Spleen (tissue), 11 donors: Measurements from ENCODE around the gene UQCR10. TPM values are rescaled to one million over a fixed set of nuclear protein-coding genes. Genes with fewer than 3 reads are reported as not detected.

Source experiments
- DNase-seq: peaks from one replicate; pipeline ENCODE4 v3.0.0-alpha.2; 2020
- H3K27ac ChIP-seq, 8 donors: fragments of 200-600 bp; sonication (generic) in 7 of 8; 1 replicate in 4 of 8; 2 replicates in 4 of 8; pipeline versions ENCODE4 v1.5.0 to v1.8.0; 2016 to 2021; ENCODE audit warnings: inconsistent platforms in 4 of 8, mild to moderate bottlenecking in 4 of 8, moderate library complexity in 1 of 8
- H3K27me3 ChIP-seq, 7 donors: fragments of 200-600 bp; sonication (generic) in 6 of 7; replicated peaks in 1 of 7; 1 replicate in 4 of 7; 2 replicates in 3 of 7; pipeline versions ENCODE4 v1.5.0 to v1.8.0; 2016 to 2021; ENCODE audit warnings: inconsistent platforms in 3 of 7, mild to moderate bottlenecking in 1 of 7
- H3K36me3 ChIP-seq, 6 donors: fragments of 200-600 bp; sonication (generic) in 5 of 6; 1 replicate in 4 of 6; 2 replicates in 2 of 6; pipeline versions ENCODE4 v1.5.0 to v1.8.0; 2016 to 2021; ENCODE audit warnings: inconsistent platforms in 2 of 6
- H3K4me1 ChIP-seq, 6 donors: fragments of 200-600 bp; sonication (generic) in 5 of 6; 1 replicate in 3 of 6; 2 replicates in 3 of 6; pipeline versions ENCODE4 v1.5.0 to v1.8.0; 2016 to 2021; ENCODE audit warnings: inconsistent platforms in 3 of 6
- H3K4me3 ChIP-seq, 8 donors: fragments of 200-600 bp; sonication (generic) in 7 of 8; 1 replicate in 4 of 8; 2 replicates in 4 of 8; pipeline versions ENCODE4 v1.5.0 to v1.8.0; 2016 to 2021; ENCODE audit warnings: inconsistent platforms in 4 of 8, mild to moderate bottlenecking in 4 of 8, moderate library complexity in 2 of 8
- H3K9me3 ChIP-seq, 8 donors: fragments of 200-600 bp; sonication (generic) in 7 of 8; 1 replicate in 4 of 8; 2 replicates in 4 of 8; pipeline versions ENCODE4 v1.5.0 to v1.8.0; 2016 to 2021; ENCODE audit warnings: inconsistent platforms in 4 of 8
- POLR2A ChIP-seq, 3 donors: fragments of 450-650 bp; IDR thresholded peaks; one replicate each; pipeline ENCODE4 v1.5.1; 2017; ENCODE audit warnings: antibody characterized with exemption in 3 of 3, mild to moderate bottlenecking in 1 of 3
- POLR2AphosphoS5 ChIP-seq, 3 donors: sonication (generic); formaldehyde crosslinking; IDR thresholded peaks; one replicate each; pipeline ENCODE4 v1.5.1; 2017; ENCODE audit warnings: antibody characterized with exemption in 3 of 3
- WGBS, 5 donors: extraction: QIAGEN DNeasy Blood & Tissue Kit in 3 of 5; methylation state at CpG; one replicate each; pipeline versions ENCODE4 v1.1.5 to v1.1.7; 2013 to 2018; 5-methylcytosine and 5-hydroxymethylcytosine counted together
- intact Hi-C: fragments of 100-400 bp; cut with DNase I; formaldehyde crosslinking; loops from one replicate; pipeline ENCODE4 v1.15.0; 2023; ENCODE audit warnings: low total_unique reads
- polyA plus RNA-seq, 3 donors: library from polyadenylated mRNA; stranded (reverse); fragments of 200-250 nt; gene quantifications; one replicate each; pipeline ENCODE4 v1.2.1, GENCODE V29; 2013
- total RNA-seq, 7 donors: library from RNA; depleted of rRNA in 3 of 7; stranded (reverse); fragments of >200 nt in 3 of 7; fragmentation: NEBNext Ultra II Directional in 4 of 7; extraction: Animal tissue kit (Norgen Biotek cat#: 25700) in 4 of 7; gene quantifications; one replicate each; pipeline versions ENCODE4 v1.1.0 to v1.2.1, GENCODE V29; 2016 to 2021
- TF ChIP-seq, protein P1 (sequence below), 11 experiments: fragments of 200-600 bp in 7 of 11; fragments of 450-650 bp in 4 of 11; sonication (generic) in 4 of 11; IDR thresholded peaks in 8 of 11; conservative IDR thresholded peaks in 3 of 11; 1 replicate in 7 of 11; 2 replicates in 4 of 11; pipeline versions ENCODE4 v1.4.0 to v1.8.0; 2016 to 2021; ENCODE audit warnings: antibody characterized with exemption in 11 of 11, inconsistent platforms in 4 of 11, mild to moderate bottlenecking in 1 of 11
- donor health status: healthy with polysubstance abuse.
- donor health status: DM: no; HTN: no; CAD: no; lungs with moderate emphysema.
- donor health status: DM: no; HTN: no; CAD: no.
- donor health status: Bipolar disorder and iron deficiency.
- donor health status: healthy.
- donor health status: DM: no; HTN: no; CAD: no.
- donor health status: DM: yes; HTN: yes; CAD: no.

UQCR10 gene
- total and polyA plus RNA-seq, 10 donors = 32.8 to 174 (median 59.3) TPM

DNA sequence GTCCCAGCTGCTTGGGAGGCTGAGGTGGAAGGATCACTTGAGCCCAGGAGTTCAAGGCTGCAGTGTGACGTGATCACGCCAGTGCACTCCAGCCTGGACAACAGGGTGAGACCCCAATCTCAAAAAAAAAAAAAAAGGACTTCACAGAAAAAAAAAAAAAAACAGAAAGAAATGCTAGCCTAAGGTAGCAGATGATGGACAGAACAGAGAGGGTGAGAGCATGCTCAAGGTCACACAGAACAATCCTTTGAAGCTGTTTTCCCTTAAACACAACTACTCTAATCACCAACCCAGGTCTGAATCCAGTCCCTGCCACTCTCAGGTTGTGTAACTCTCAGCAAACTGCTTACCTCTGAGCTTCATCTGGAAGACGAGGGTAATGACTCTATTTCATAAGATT, 10.1 kb upstream of the UQCR10 start:
- peaks cover 0 to 33% (median 5%) of the 10 kb centered on the region in 6 donors for H3K36me3 ChIP-seq
- TF ChIP-seq POLR2A (IDR thresholded peaks at IDR 0.05) (no peak), POLR2AphosphoS5 (IDR thresholded peaks at IDR 0.05) (no peak)
- TF ChIP-seq, protein P1, sequence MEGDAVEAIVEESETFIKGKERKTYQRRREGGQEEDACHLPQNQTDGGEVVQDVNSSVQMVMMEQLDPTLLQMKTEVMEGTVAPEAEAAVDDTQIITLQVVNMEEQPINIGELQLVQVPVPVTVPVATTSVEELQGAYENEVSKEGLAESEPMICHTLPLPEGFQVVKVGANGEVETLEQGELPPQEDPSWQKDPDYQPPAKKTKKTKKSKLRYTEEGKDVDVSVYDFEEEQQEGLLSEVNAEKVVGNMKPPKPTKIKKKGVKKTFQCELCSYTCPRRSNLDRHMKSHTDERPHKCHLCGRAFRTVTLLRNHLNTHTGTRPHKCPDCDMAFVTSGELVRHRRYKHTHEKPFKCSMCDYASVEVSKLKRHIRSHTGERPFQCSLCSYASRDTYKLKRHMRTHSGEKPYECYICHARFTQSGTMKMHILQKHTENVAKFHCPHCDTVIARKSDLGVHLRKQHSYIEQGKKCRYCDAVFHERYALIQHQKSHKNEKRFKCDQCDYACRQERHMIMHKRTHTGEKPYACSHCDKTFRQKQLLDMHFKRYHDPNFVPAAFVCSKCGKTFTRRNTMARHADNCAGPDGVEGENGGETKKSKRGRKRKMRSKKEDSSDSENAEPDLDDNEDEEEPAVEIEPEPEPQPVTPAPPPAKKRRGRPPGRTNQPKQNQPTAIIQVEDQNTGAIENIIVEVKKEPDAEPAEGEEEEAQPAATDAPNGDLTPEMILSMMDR (IDR thresholded peaks at IDR 0.05 in 8 of 11, conservative IDR thresholded peaks at IDR 0.05 in 3 of 11) = no peak
- intact Hi-C loops = no loop called here
- no peak overlapping the region for H3K4me3 ChIP-seq
- H3K9me3 ChIP-seq = no peaks in the 10 kb centered on the region
- no peak for DNase-seq
- H3K27ac ChIP-seq = no peak overlapping the region
- WGBS, 5 donors = 76 to 92% (median 81%) methylated on average over 3 of the region's 3 CpGs
- no peaks in the 10 kb centered on the region for H3K27me3 ChIP-seq
- peaks cover 0 to 4% (median 0%) of the 10 kb centered on the region in 6 donors for H3K4me1 ChIP-seq

DNA sequence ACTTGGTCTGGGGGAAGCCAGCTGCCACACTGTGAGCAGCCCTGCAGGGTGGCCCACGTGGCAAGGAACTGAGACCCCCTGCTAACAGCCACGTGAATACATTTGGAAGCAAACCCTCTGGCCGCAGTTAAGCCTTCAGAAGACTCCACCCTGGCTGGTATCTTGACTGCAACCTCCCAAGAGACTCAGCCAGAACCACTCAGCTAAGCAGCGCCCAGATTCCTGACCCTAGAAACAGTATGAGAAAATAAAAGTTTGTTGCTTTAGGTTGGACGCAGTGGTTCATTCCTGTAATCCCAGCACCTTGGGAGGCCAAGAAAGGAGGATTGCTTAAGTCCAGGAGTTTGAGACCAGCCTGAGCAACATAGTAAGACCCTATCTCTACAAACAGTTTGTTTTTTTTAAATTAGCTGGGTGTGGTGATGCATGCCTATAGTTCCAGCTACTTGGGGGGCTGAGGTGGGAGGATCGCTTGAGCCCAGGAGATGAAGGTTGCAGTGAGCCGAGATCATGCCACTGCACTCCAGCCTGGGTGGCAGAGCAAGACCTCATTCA, 9.0 kb upstream of the UQCR10 start:
- H3K9me3 ChIP-seq = no peaks in the 10 kb centered on the region
- H3K36me3 ChIP-seq = peaks cover 0 to 22% (median 5%) of the 10 kb centered on the region in 6 donors
- intact Hi-C loops = no loop called here
- H3K4me1 ChIP-seq = no peaks in the 10 kb centered on the region
- no peak for DNase-seq
- H3K4me3 ChIP-seq = no peak overlapping the region
- WGBS, 5 donors = 80 to 91% (median 89%) methylated on average over 7 of the region's 7 CpGs
- H3K27me3 ChIP-seq = no peaks in the 10 kb centered on the region
- TF ChIP-seq, protein P1 (IDR thresholded peaks at IDR 0.05 in 8 of 11, conservative IDR thresholded peaks at IDR 0.05 in 3 of 11) = no peak
- TF ChIP-seq POLR2A (IDR thresholded peaks at IDR 0.05) (no peak), POLR2AphosphoS5 (IDR thresholded peaks at IDR 0.05) (no peak)
- H3K27ac ChIP-seq = no peak overlapping the region

DNA sequence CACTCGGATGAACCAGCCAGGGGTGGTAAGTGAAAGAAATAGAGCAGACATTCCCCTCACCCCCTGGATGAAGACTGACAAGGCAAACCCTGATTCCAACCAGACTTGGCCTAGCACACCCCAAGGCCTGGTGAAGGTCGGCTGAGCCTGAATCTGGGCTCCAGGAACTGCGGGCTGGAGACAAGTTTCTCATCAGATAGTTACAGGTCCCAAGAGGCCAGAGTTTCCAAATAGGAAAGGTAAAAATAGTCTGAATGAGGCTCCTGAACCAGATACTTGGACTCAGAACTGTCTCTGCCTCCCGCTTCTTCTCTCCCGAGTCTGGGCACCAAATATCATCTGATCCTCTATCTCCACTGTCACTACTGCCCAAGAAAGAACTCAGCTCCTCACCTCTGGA, 8.2 kb upstream of the UQCR10 start:
- WGBS, 5 donors = 67 to 89% (median 84%) methylated on average over 5 of the region's 5 CpGs
- intact Hi-C loops = no loop called here

DNA sequence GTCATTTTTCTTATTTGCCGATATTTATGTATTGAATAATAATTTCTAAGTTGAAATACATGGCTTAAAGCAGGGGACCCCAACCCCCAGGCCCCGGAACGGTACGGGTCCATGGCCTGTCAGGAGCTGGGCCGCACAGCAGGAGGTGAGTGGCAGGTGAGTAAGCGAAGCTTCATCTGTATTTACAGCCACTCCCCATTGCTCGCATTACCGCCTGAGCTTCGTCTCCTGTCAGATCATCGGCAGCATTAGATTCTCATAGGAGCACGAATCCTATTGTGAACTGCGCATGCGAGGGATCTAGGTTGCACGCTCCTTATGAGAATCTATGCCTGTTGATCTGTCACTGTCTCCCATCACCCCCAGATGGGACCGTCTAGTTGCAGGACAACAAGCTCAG, 4.9 kb upstream of the UQCR10 start:
- Histone ChIP-seq H3K4me3 (no peak overlapping the region), H3K9me3 (no peaks in the 10 kb centered on the region), H3K27ac (no peak overlapping the region), H3K4me1 (peaks cover 7 to 30% (median 15%) of the 10 kb centered on the region in 6 donors), H3K36me3 (no peaks in the 10 kb centered on the region), H3K27me3 (no peaks in the 10 kb centered on the region)
- intact Hi-C loops = no loop called here
- DNase-seq = no peak
- 81 to 96% (median 87%) methylated on average over 15 of the region's 15 CpGs for WGBS, 5 donors
- TF ChIP-seq POLR2A (IDR thresholded peaks at IDR 0.05) (no peak), POLR2AphosphoS5 (IDR thresholded peaks at IDR 0.05) (no peak)

More for the DNA sequence above, 8.2 kb upstream of the UQCR10 start:
- H3K36me3 ChIP-seq = peaks cover 0 to 14% (median 3%) of the 10 kb centered on the region in 6 donors
- TF ChIP-seq POLR2A (IDR thresholded peaks at IDR 0.05) = no peak
- no peak for TF ChIP-seq POLR2AphosphoS5 (IDR thresholded peaks at IDR 0.05)
- TF ChIP-seq, protein P1 (IDR thresholded peaks at IDR 0.05 in 8 of 11, conservative IDR thresholded peaks at IDR 0.05 in 3 of 11) = no peak
- H3K27ac ChIP-seq = no peak overlapping the region
- no peaks in the 10 kb centered on the region for H3K27me3 ChIP-seq
- H3K4me3 ChIP-seq = no peak overlapping the region
- H3K9me3 ChIP-seq = no peaks in the 10 kb centered on the region
- H3K4me1 ChIP-seq = peaks cover 0 to 4% (median 0%) of the 10 kb centered on the region in 6 donors
- no peak for DNase-seq
